Measurements from ENCODE around the gene LMBRD2. TPM values are rescaled to one million over a fixed set of nuclear protein-coding genes. Genes with fewer than 3 reads are reported as not detected.

The LMBRD2 gene
- total RNA-seq, 2 donors from 2014 or later: 5.5 to 7.4 TPM

DNA sequence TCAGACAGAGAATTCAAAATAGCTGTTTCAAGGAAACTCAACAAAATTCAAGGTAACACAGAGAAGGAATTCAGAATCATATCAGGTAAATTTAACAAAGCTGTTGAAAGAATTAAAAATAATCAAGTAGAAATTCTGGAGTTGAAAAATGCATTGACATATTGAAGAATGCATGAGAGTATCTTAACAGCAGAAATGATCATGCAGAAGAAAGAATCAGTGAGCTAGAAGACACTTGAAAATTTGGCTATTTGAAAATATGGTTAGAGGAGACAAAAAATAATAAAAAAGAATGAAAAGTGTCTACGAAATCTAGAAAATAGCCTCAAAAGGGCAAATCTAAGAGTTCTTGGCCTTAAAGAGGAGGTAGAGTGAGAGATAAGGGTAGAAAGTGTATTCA, 22.9 kb downstream of the LMBRD2 start:
- Histone ChIP-seq H3K27ac (ENCODE audit: low read depth, low read length) (no peak overlapping the region), H3K4me3 (ENCODE audit: low read length) (no peak overlapping the region), H3K36me3 (ENCODE audit: control insufficient read depth, insufficient read depth, low read length) (peaks cover 5% of the 10 kb centered on the region), H3K4me1 (ENCODE audit: control insufficient read depth, insufficient read depth, low read length) (no peaks in the 10 kb centered on the region), H3K9me3 (ENCODE audit: control insufficient read depth, low read length) (peaks cover 11% of the 10 kb centered on the region), H3K27me3 (ENCODE audit: control insufficient read depth, insufficient read depth, low read length, poor library complexity, severe bottlenecking) (no peaks in the 10 kb centered on the region), H3K9ac (ENCODE audit: extremely low read depth, low read length, poor library complexity, severe bottlenecking) (no peak overlapping the region)
- Mint-ChIP-seq H3K9me3 (peaks cover 7% of the 10 kb centered on the region), H3K27ac (no peak overlapping the region), H3K4me1 (peaks cover 3% of the 10 kb centered on the region), H3K4me3 (no peak overlapping the region), H3K27me3 (ENCODE audit: insufficient read depth) (no peaks in the 10 kb centered on the region), H3K36me3 (ENCODE audit: low read depth) (peaks cover 11% of the 10 kb centered on the region)
- no peak for DNase-seq
- TF ChIP-seq, protein P1, sequence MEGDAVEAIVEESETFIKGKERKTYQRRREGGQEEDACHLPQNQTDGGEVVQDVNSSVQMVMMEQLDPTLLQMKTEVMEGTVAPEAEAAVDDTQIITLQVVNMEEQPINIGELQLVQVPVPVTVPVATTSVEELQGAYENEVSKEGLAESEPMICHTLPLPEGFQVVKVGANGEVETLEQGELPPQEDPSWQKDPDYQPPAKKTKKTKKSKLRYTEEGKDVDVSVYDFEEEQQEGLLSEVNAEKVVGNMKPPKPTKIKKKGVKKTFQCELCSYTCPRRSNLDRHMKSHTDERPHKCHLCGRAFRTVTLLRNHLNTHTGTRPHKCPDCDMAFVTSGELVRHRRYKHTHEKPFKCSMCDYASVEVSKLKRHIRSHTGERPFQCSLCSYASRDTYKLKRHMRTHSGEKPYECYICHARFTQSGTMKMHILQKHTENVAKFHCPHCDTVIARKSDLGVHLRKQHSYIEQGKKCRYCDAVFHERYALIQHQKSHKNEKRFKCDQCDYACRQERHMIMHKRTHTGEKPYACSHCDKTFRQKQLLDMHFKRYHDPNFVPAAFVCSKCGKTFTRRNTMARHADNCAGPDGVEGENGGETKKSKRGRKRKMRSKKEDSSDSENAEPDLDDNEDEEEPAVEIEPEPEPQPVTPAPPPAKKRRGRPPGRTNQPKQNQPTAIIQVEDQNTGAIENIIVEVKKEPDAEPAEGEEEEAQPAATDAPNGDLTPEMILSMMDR (conservative IDR thresholded peaks at IDR 0.05): no peak
- 96 to 100% methylated on average over 1 of the region's 1 CpG for WGBS, 2 experiments (ENCODE audit: insufficient coverage in 1 of 2, insufficient read length in 1 of 2)

DNA sequence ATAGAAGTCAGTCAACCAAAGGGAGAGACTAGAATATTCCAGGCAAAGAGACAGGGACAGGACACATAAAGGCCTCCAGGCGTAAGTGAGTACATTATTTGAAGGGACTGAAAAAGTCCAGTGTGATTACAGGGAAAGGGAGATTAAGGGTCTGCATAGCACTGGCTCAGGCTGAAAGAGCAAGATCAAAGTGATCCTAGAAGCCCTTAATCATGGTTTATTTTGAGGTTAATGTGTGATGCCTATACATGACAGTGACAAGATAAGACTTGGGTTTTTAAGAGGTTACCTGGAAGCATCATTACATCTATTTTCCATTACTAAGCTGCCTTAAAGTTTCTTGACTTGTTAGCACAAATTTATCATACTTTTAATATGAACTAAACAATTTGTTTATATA, 25.8 kb downstream of the LMBRD2 start:
- Histone ChIP-seq H3K4me3 (ENCODE audit: low read length) (no peak overlapping the region), H3K27me3 (ENCODE audit: control insufficient read depth, insufficient read depth, low read length, poor library complexity, severe bottlenecking) (no peaks in the 10 kb centered on the region), H3K4me1 (ENCODE audit: control insufficient read depth, insufficient read depth, low read length) (no peaks in the 10 kb centered on the region), H3K9me3 (ENCODE audit: control insufficient read depth, low read length) (peaks cover 11% of the 10 kb centered on the region), H3K9ac (ENCODE audit: extremely low read depth, low read length, poor library complexity, severe bottlenecking) (no peak overlapping the region), H3K36me3 (ENCODE audit: control insufficient read depth, insufficient read depth, low read length) (peaks cover 5% of the 10 kb centered on the region), H3K27ac (ENCODE audit: low read depth, low read length) (no peak overlapping the region)
- Mint-ChIP-seq H3K36me3 (ENCODE audit: low read depth) (peaks cover 11% of the 10 kb centered on the region), H3K27ac (no peak overlapping the region), H3K9me3 (peaks cover 7% of the 10 kb centered on the region), H3K27me3 (ENCODE audit: insufficient read depth) (no peaks in the 10 kb centered on the region), H3K4me3 (no peak overlapping the region), H3K4me1 (peaks cover 3% of the 10 kb centered on the region)
- DNase-seq: no peak
- TF ChIP-seq, protein P1 (conservative IDR thresholded peaks at IDR 0.05): no peak
- WGBS, 2 experiments (ENCODE audit: insufficient coverage in 1 of 2, insufficient read length in 1 of 2): 83 to 95% methylated on average over 1 of the region's 1 CpG

- H3K4me3 Mint-ChIP-seq: no peak overlapping the region
- Histone ChIP-seq H3K27me3 (ENCODE audit: control insufficient read depth, insufficient read depth, low read length, poor library complexity, severe bottlenecking) (no peaks in the 10 kb centered on the region), H3K36me3 (ENCODE audit: control insufficient read depth, insufficient read depth, low read length) (peaks cover 12% of the 10 kb centered on the region), H3K27ac (ENCODE audit: low read depth, low read length) (no peak overlapping the region), H3K4me3 (ENCODE audit: low read length) (no peak overlapping the region), H3K9me3 (ENCODE audit: control insufficient read depth, low read length) (peaks cover 8% of the 10 kb centered on the region), H3K4me1 (ENCODE audit: control insufficient read depth, insufficient read depth, low read length) (peaks cover 4% of the 10 kb centered on the region), H3K9ac (ENCODE audit: extremely low read depth, low read length, poor library complexity, severe bottlenecking) (no peak overlapping the region)
- H3K27me3 Mint-ChIP-seq (ENCODE audit: insufficient read depth): no peaks in the 10 kb centered on the region
- H3K4me1 Mint-ChIP-seq: peaks cover 45% of the 10 kb centered on the region
- 67% methylated on average over 1 of the region's 1 CpG; no CpG with 5 or more reads in 1 of the 2 experiments for WGBS, 2 experiments (ENCODE audit: insufficient coverage in 1 of 2, insufficient read length in 1 of 2)
- TF ChIP-seq, protein P1 (conservative IDR thresholded peaks at IDR 0.05): no peak
- H3K27ac Mint-ChIP-seq: no peak overlapping the region
- no peaks in the 10 kb centered on the region for H3K9me3 Mint-ChIP-seq
- DNase-seq: no peak
- H3K36me3 Mint-ChIP-seq (ENCODE audit: low read depth): peaks cover 11% of the 10 kb centered on the region
Observed at GRCh38 chr5:36111238-36111637, 40.4 kb downstream of the LMBRD2 start.

Measured in endodermal cell (in vitro differentiated cells).